ENCODE data around the gene COQ4. TPM values are rescaled to one million over a fixed set of nuclear protein-coding genes. Genes with fewer than 3 reads are reported as not detected.

COQ4 gene
- total RNA-seq, 1 experiment from 2014 or later, result 19.1 TPM

- POLR2A ChIA-PET, result no interaction called here
- Histone ChIP-seq H3K36me3 (ENCODE audit: control insufficient read depth, insufficient read depth, low read length) (no peaks in the 10 kb centered on the region), H3K27me3 (ENCODE audit: control insufficient read depth, insufficient read depth, low read length) (no peaks in the 10 kb centered on the region), H3K9me3 (ENCODE audit: control insufficient read depth, insufficient read depth, low read depth, low read length) (no peaks in the 10 kb centered on the region), H3K27ac (ENCODE audit: low read length) (no peak overlapping the region), H3K4me3 (ENCODE audit: low read depth in 2 of 2, low read length in 2 of 2) (no peak overlapping the region), H3K4me1 (ENCODE audit: control insufficient read depth, insufficient read depth, low read length) (no peaks in the 10 kb centered on the region)
- BruUV-seq (replicated peaks), result no TSS peak
- DNase-seq (ENCODE audit: low read depth, low spot score), result no peak
- CTCF ChIA-PET, result interaction anchor here (0.7 to 1.5 kb wide), 3 partner anchors 9 to 37 kb away, joined by 4 to 5 read pairs (median 4); no protein-coding TSS in a partner anchor
- in situ Hi-C loops (cut with HindIII; ENCODE audit: low pct_unique_long_range_greater_than_20kb, low sequenced_read_pairs) (no loop called here), intact Hi-C loops (cut with micrococcal nuclease; ENCODE audit: unreplicated experiment) (no loop called here)
- no peak for TF ChIP-seq POLR2AphosphoS5 (IDR thresholded peaks at IDR 0.05; ENCODE audit: low read depth, low read length)
- no peak for TF ChIP-seq CTCF (IDR thresholded peaks at IDR 0.05)
- no peak for TF ChIP-seq TCF7L2 (IDR thresholded peaks at IDR 0.05; ENCODE audit: low read depth, low read length)
- no peak for TF ChIP-seq REST (IDR thresholded peaks at IDR 0.05; ENCODE audit: insufficient read depth in 1 of 2, low read depth in 2 of 2, low read length in 1 of 2)
- no peak for TF ChIP-seq SIN3A (IDR thresholded peaks at IDR 0.05; ENCODE audit: borderline replicate concordance, insufficient read depth, low read depth, low read length)
- no peak for ATAC-seq
Measured at GRCh38 chr9:128304136-128304970, 18.3 kb upstream of the COQ4 start.

- H3K27ac ChIP-seq (ENCODE audit: low read length), result no peak overlapping the region
- ATAC-seq (no peak), DNase-seq (ENCODE audit: low read depth, low spot score) (no peak)
- CTCF ChIA-PET, result no interaction called here
- H3K9me3 ChIP-seq (ENCODE audit: control insufficient read depth, insufficient read depth, low read depth, low read length), result no peaks in the 10 kb centered on the region
- H3K27me3 ChIP-seq (ENCODE audit: control insufficient read depth, insufficient read depth, low read length), result no peaks in the 10 kb centered on the region
- no peak overlapping the region for H3K4me3 ChIP-seq (ENCODE audit: low read depth in 2 of 2, low read length in 2 of 2)
- POLR2A ChIA-PET, result interaction anchor here (0.6 kb wide), 1 partner anchor 53 kb away, joined by 3 read pairs; no protein-coding TSS in a partner anchor
- intact Hi-C loops (cut with micrococcal nuclease; ENCODE audit: unreplicated experiment), result no loop called here
- no peaks in the 10 kb centered on the region for H3K36me3 ChIP-seq (ENCODE audit: control insufficient read depth, insufficient read depth, low read length)
- TF ChIP-seq SIN3A (IDR thresholded peaks at IDR 0.05; ENCODE audit: borderline replicate concordance, insufficient read depth, low read depth, low read length) (no peak), CTCF (IDR thresholded peaks at IDR 0.05) (no peak), REST (IDR thresholded peaks at IDR 0.05; ENCODE audit: insufficient read depth in 1 of 2, low read depth in 2 of 2, low read length in 1 of 2) (no peak), POLR2AphosphoS5 (IDR thresholded peaks at IDR 0.05; ENCODE audit: low read depth, low read length) (no peak), TCF7L2 (IDR thresholded peaks at IDR 0.05; ENCODE audit: low read depth, low read length) (no peak)
- H3K4me1 ChIP-seq (ENCODE audit: control insufficient read depth, insufficient read depth, low read length), result no peaks in the 10 kb centered on the region
- in situ Hi-C loops (cut with HindIII; ENCODE audit: low pct_unique_long_range_greater_than_20kb, low sequenced_read_pairs), result no loop called here
- no TSS peak for BruUV-seq (replicated peaks)
Measured at GRCh38 chr9:128304971-128305288, 17.7 kb upstream of the COQ4 start.

Measured in Panc1 (cell line).